ENCODE data around the gene MIEF2.

Gene MIEF2

GRCh38 chr17:18247613-18248001, 12.9 kb upstream of the MIEF2 start:
- no peak for DNase-seq (ENCODE audit: extremely low read depth, low read depth)
- no peak for TF ChIP-seq CTCF (IDR thresholded peaks at IDR 0.05; ENCODE audit: low read depth, low read length)

GRCh38 chr17:18248300-18248731, 12.1 kb upstream of the MIEF2 start:
- peak; percentile 69 for TF ChIP-seq CTCF (IDR thresholded peaks at IDR 0.05; ENCODE audit: low read depth, low read length)
- DNase-seq (ENCODE audit: extremely low read depth, low read depth), result no peak

DNA sequence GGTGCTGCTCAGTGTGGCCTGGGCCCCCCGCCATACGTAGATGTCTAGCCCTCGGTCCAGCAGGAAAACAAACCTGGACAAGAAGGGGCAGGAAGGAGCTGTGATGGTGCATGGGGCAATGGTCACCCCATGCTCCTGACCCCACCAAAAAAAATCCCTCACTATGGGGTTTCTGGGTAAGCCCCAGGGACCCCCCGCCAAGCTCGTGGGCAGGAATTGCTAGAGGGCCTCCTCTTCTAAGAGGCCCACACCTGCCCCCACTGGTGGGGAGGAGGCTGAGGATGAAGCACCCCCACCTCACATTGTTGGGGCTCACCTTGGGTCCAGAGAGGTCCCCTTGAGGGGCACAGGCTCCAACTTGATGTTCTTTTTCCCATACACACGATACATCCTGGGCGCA, 11.7 kb upstream of the MIEF2 start:
- TF ChIP-seq CTCF (IDR thresholded peaks at IDR 0.05; ENCODE audit: low read depth, low read length), result no peak
- no peak for DNase-seq (ENCODE audit: extremely low read depth, low read depth)

DNA sequence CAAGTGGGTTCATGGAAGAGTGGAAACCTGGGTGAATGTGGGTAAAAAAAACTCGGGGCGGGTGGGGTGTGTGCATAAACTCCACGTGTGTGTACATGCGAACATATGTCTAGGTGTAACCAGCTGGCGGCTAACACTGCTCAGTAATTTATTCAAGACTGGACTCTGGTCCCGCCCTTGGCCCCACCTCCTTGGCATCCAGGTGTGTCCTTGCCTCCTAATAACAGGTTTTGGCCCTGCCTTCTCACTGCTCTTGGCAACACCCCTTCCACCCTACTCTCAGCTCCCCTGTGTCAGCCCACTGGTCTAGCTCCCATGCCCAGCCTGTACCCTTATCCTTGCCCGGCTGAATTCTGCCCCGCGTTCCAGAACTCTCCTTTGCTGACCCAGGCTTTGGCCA, 10.2 kb upstream of the MIEF2 start:
- no peak for DNase-seq (ENCODE audit: extremely low read depth, low read depth)

GRCh38 chr17:18250708-18251107, 9.8 kb upstream of the MIEF2 start:
- no peak for DNase-seq (ENCODE audit: extremely low read depth, low read depth)
- TF ChIP-seq CTCF (IDR thresholded peaks at IDR 0.05; ENCODE audit: low read depth, low read length), result no peak

More for the DNA sequence above, 10.2 kb upstream of the MIEF2 start:
- TF ChIP-seq CTCF (IDR thresholded peaks at IDR 0.05; ENCODE audit: low read depth, low read length), result no peak

DNA sequence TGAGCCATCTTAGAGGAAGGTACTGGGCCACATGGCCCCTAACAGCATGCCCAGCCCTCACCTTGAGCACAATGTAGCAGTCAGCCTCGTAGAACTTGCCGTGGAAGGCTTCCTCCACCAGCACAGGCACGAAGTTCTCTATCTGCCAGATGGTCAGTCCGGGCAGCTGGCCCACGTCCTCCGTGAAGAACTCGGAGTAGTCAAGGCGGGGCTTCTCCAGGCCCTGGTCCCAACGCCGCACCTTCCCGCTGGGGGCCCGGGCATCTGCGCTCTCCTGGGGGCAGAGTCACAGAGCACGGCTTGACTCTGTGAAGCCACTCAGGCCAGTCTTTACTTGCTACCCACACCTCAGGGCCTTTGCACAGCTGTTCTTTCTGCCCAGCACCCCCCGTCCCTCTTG, 9.3 kb upstream of the MIEF2 start:
- no peak for TF ChIP-seq CTCF (IDR thresholded peaks at IDR 0.05; ENCODE audit: low read depth, low read length)
- DNase-seq (ENCODE audit: extremely low read depth, low read depth), result no peak

- no peak for TF ChIP-seq CTCF (IDR thresholded peaks at IDR 0.05; ENCODE audit: low read depth, low read length)
- DNase-seq (ENCODE audit: extremely low read depth, low read depth), result no peak
Observed at GRCh38 chr17:18252160-18252559, 8.3 kb upstream of the MIEF2 start.
